ENCODE measurements around the gene OR6Q1.

DNA sequence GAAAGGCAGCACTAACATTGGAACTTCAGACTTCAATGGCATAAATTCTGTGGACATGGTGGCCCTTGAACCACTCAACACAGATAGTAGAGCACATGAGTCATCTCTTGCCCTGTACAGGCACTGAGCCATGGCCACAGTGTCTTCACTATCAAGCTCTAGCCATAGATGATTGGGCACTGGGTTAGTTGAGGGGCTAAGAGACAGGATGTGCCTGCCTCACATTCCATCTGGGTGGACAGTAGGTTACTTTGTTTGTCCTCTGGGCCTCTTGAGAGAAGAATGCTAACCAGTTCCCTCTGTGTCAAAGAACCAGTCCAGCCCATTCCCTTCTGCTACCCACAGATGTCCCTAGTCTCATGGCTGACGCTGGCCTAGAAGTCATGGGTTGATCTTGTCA lies 39.8 kb downstream of the OR6Q1 start:
- TF ChIP-seq, protein P1, sequence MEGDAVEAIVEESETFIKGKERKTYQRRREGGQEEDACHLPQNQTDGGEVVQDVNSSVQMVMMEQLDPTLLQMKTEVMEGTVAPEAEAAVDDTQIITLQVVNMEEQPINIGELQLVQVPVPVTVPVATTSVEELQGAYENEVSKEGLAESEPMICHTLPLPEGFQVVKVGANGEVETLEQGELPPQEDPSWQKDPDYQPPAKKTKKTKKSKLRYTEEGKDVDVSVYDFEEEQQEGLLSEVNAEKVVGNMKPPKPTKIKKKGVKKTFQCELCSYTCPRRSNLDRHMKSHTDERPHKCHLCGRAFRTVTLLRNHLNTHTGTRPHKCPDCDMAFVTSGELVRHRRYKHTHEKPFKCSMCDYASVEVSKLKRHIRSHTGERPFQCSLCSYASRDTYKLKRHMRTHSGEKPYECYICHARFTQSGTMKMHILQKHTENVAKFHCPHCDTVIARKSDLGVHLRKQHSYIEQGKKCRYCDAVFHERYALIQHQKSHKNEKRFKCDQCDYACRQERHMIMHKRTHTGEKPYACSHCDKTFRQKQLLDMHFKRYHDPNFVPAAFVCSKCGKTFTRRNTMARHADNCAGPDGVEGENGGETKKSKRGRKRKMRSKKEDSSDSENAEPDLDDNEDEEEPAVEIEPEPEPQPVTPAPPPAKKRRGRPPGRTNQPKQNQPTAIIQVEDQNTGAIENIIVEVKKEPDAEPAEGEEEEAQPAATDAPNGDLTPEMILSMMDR (IDR thresholded peaks at IDR 0.05): no peak
- TF ChIP-seq EZH2 (IDR thresholded peaks at IDR 0.05; ENCODE audit: borderline replicate concordance, insufficient read depth, low read depth, low read length, poor library complexity, severe bottlenecking): no peak
